ENCODE data around the gene ENKD1.

The ENKD1 gene

GRCh38 chr16:67662653-67663010 is 3.9 kb downstream of the ENKD1 start:
- DNase-seq: no peak

GRCh38 chr16:67661886-67662652 is 4.5 kb downstream of the ENKD1 start:
- DNase-seq: no peak

- peak; percentile 44 for DNase-seq
Measured at GRCh38 chr16:67661101-67661761, 5.3 kb downstream of the ENKD1 start.

- peak; percentile 97 for DNase-seq
Measured at GRCh38 chr16:67660564-67661028, 6.0 kb downstream of the ENKD1 start, which contains the start of gene PARD6A. PARD6A (plus strand) TSS chr16:67660960; CDS start chr16:67661039, 79 bp downstream.

- peak; percentile 89 for DNase-seq
Measured at GRCh38 chr16:67659675-67660563, 6.6 kb downstream of the ENKD1 start, which contains the start of gene ACD. ACD (minus strand) TSS chr16:67660260; CDS start chr16:67660220, 40 bp downstream.

- no peak for DNase-seq
Measured at GRCh38 chr16:67658849-67659674, 7.5 kb downstream of the ENKD1 start.

GRCh38 chr16:67657751-67658518 is 8.6 kb downstream of the ENKD1 start:
- DNase-seq: no peak

GRCh38 chr16:67657017-67657608 is 9.4 kb downstream of the ENKD1 start:
- no peak for DNase-seq

GRCh38 chr16:67656344-67657016 is 10.1 kb downstream of the ENKD1 start:
- DNase-seq: no peak

GRCh38 chr16:67655363-67655762 is 11.2 kb downstream of the ENKD1 start:
- no peak for DNase-seq

- no peak for DNase-seq
Measured at GRCh38 chr16:67654403-67654911, 12.1 kb downstream of the ENKD1 start.

- DNase-seq: no peak
Measured at GRCh38 chr16:67653789-67654402, 12.7 kb downstream of the ENKD1 start.

- peak; percentile 20 for DNase-seq
Measured at GRCh38 chr16:67653128-67653788, 13.3 kb downstream of the ENKD1 start.

GRCh38 chr16:67652578-67653127 is 13.9 kb downstream of the ENKD1 start:
- peak; percentile 32 for DNase-seq

- DNase-seq: no peak
Measured at GRCh38 chr16:67651847-67652246, 14.7 kb downstream of the ENKD1 start.

- DNase-seq: no peak
Measured at GRCh38 chr16:67651039-67651438, 15.5 kb downstream of the ENKD1 start.

- DNase-seq: no peak
Measured at GRCh38 chr16:67650023-67650422, 16.5 kb downstream of the ENKD1 start.

GRCh38 chr16:67649494-67649931 is 17.0 kb downstream of the ENKD1 start:
- no peak for DNase-seq

Measured in fibroblast of skin of back (primary cell).